Activated CD4-positive, alpha-beta T cell treated with anti-CD3 and anti-CD28 coated beads, Interleukin-2, amount 50 U/mL, for 4 hours (primary cell): ENCODE measurements around the gene SLC44A1.
"Not testable (repeated sequence)": the region's sequence is repeated elsewhere in the genome, so short reads cannot be mapped to it uniquely, and the experiment has no call there.

Experiments
- DNase-seq, 2 experiments: peaks; one replicate each; pipeline ENCODE4 v3.0.0-alpha.2; 2020

SLC44A1 gene

DNA sequence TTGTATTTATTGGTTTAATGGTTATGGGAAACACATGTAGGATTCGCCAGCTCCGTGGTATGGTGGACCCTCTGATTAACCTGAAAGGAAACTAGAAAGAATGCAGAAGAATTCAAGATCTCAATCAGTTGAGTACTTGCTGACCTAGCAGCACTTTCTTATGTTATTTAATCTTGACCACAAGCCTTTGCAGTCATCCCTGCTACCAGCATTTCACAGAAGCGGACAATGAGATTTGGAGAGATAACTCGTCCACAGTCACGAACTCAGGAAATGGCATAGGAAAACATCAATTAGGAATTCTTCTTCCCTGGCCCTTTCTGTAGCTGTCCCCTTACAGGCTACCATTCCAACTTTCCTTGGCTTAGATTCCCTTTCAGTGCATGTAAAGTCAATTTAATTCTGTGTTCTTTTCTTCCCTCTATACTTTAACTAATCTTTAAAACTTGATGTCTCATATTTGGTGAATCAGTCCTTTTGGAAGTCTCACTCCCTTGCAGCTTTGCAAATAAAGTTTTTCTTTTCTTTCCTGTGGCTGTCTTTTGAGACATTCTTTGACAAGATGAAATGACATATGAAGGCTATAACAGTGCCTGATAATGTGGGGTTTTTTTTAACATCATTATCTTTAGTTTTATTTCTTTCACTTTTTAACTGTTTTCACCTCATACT is 1.3 kb upstream of the SLC44A1 start:
- DNase-seq: no peak

DNA sequence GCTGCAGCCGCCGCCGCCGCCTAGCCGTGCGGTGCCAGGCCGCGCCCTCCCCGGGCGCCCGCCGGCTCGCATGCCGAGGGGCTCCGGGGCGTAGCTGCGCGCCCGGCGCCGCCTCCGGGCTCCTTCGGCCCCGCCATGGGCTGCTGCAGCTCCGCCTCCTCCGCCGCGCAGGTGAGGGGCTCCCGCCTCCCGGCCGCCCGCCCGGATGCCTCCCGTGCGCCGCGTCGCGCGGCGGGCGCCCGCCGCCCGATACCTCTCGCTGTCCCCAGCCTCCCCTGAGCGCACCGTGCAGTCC is 230 bp downstream of the SLC44A1 start:
- no peak for DNase-seq

DNA sequence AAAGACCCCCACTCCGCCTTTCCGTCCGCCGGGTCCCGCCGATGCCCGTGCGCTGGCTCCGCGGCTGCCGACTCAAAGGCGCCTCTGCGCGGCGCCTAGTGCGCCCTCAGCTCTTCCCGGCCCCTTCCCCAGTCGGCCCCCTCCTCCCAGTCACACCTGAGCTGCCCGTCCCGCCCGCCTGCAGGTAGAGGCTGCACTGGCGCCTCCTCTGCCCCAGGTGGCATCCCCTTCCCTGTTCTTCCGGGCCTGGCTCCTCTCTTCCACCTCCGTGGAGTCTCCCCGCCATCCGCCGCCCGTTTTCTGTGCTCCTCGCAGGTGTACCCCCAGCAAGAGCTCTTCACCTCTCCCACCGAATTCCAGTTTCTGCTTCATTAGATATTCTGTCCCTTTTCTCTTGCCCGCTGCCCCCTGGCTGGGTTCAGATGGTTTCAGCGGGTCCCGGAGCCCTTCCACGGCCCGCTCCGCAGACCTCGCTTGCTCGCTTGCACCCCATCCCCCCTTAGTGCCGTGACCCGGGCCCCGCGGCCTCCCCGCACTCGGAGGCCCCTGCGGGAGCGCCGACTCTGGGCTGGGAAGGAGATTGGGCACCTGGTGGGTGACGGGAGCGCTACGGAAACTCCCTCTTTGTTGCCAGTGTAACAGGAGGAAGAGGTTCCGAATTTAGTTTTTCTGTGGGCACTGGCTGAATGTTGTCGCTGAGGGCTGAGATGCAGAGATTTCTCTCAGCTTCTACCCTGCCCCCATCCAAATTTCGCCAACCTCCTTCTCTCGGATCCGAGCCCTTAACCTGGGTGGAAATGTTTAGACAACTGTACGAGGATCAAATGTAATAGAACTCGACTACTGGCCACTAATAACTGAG is 809 bp downstream of the SLC44A1 start:
- DNase-seq: peak; percentile 17 to 18

DNA sequence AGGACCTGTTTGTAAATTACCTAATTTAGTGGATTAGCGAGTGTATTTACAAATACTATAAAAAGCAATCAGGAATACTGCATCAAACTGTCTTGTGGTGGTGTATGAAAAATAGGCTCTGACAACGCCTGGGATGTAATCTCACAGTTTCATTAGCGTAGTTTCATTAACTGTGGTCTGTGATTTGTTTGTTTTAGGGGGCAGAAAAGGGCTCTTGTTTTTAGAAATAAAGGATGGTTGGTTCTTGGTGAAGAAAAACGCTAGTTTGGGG is 1.4 kb downstream of the SLC44A1 start:
- DNase-seq: no peak

DNA sequence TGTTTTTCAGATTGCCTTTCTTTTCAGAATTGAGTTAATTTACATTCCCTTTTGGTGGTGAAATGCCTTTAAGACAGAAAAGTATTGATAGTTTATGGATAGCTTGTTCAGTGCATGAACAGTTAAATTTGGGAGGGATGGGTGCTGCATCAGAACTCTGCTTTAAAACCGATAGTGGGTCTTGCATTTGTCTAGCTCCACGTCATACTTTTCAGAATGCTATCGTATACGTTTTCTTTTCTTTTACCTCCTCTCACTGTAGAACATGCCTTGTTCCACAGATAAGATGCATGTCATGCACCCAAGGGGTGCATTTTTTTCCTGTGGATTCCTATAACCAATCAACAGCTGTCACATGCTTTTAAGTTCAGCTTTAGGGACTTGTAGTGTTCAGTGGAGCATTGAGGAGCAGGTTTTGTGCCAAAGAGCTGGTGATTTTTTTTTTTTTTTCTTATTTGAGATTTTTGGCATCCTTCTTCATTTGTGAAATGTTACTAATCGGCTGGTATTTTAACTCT is 2.3 kb downstream of the SLC44A1 start:
- DNase-seq: no peak

DNA sequence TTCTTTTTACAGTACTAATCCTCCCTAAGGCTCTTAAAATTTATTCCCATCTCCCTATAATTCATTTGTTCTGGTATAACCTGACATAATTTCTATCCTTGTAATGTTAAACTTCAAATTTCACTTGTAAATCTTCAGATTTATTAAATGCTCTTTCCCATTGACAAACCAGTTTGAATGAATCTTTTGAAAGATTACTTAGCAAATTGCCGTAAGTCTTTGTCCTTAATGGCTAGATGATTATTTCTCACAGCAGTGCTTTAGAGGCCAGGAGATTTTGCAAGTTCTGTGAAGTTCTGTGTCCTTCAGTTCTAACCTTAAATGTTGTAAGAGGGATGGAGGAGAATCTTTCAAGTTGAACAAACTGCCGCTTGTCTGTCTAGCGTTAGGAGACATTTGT is 4.2 kb downstream of the SLC44A1 start:
- DNase-seq: no peak

DNA sequence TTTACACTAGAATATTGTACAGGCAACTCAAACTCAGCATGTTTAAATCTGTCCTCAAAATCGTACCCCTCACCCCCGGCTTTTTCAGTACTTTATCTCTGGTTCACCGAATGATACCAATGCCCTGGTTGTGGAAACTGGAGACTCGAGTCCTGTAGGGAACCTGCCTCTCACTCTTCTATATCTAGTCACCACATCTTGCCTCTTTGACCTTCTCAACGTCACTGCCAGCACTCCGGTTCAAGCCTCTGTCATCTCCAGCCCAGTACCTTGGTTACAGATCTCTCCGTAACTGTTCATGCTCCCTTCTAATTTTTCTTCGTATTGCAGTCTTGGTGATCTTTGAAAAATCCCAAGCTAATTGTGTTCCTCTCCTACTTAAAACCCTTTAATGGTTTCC is 6.7 kb downstream of the SLC44A1 start:
- DNase-seq: no peak

DNA sequence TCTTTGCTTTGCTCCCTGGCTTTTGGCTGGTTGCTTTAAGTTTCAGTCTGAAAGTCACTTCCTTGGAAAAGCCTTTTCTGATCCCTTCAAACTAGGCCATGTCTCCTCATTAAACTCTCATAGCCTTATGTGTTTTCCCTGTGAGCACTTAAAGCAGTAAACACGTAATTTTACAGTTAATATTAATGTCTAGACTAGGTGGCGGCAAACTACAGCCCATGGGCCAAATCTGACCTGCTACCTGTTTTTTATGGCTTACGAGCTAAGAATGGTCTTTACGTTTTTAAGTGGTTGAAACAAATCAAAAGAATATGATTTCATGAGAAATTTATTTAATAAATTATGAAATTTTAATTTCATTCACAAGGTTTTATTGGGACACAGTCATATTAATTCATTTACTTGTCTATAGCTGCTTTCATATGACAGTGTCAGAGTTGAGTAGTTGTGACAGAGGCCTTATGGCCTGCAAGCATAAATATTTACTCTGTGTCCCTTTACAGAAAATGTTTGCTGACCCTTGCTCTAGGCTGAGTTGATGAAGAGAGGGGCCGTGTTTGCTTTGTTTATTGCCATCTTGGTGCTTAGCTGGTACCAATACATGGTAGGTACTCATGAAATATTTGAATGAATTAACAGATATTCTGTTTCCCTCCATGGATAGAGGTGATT is 7.4 kb downstream of the SLC44A1 start:
- no peak for DNase-seq

DNA sequence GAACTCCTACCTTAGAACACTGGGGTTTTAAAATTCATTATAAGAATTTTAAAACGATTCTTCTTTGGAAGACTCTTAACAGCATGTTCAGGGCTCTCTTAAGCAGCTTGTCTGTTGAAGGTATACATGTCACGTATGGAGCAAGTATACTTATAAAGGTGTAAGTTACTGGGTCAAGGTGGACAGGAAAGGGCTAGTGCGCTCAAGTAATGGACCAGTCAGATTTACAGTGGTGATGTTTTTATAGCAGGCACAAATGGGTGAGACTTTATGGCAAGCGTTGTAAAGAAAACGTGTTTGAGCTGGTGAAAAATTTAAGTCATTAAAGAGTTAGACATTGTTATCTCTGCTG is 7.9 kb downstream of the SLC44A1 start:
- DNase-seq: no peak

DNA sequence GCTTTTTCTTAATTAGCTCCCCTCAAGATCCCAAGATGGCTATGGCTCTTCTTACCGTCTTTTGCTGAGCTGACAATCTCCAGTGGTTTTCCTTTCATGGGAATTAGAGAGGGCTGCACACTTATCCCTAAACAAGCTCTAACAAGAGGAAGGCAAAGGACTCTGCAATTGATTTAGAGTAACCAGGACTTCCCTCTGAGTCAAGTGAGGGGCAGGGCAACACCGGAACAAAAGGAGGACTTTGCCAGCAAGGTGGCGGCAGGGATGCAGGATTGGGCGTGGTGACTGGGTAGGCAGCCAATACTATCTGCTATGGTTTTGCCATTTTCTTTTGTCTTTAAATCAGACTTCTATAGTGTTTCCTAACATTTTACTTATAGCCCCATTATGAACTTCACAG is 9.8 kb downstream of the SLC44A1 start:
- DNase-seq: no peak

DNA sequence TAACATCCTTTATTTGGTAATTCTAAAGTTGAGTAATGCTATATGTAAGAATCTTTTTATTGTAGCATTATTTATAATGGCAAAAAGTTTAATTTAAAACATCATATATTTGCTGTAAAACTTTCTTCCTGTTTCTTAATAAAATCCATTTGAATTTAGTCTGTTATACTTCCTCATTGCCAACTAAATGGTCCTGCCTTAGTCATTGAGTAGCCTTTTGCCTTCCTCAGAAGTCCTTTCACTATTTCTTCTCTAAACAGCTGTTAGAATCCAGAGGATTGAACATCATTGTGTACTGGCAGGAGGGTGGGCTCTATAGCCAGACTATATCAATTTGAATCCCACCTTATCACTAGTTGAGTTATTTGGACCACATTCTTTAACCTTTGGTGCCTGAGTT is 11.0 kb downstream of the SLC44A1 start:
- DNase-seq: no peak

DNA sequence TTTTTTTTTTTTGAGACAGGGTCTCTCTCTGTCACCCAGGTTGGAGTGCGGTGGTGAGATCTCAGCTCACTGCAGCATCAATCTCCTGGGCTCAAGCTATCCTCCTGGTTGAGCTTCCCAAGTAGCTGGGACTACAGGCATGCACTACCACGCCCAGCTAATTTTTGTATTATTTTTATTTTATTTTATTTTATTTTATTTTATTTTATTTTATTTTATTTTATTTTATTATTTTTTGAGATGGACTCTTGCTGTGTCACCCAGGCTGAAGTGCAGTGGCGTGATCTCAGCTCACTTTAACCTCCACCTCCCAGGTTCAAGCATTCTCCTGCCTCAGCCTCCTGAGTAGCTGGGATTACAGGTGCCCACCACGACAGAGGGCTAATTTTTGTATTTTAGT is 12.1 kb downstream of the SLC44A1 start:
- DNase-seq: not testable (repeated sequence)

DNA sequence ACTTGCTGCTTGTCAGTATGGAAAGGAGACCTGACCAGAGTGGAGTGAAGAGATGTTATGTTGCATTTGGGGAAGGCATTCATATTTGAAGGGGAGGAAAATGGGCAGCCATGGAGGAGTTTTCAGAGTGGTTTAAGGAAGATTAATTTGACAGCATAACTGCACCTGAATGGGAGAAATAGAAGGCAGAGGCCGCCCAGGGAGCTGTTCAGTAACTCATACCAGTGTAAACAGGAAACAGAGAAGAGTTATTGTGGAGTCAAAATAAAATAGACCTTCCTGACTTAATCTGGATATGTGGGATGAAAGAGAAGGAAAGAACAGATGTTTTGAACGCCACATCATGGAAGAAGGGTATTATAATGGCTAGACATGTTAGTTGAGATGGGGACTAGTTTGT is 13.4 kb downstream of the SLC44A1 start:
- DNase-seq: no peak

DNA sequence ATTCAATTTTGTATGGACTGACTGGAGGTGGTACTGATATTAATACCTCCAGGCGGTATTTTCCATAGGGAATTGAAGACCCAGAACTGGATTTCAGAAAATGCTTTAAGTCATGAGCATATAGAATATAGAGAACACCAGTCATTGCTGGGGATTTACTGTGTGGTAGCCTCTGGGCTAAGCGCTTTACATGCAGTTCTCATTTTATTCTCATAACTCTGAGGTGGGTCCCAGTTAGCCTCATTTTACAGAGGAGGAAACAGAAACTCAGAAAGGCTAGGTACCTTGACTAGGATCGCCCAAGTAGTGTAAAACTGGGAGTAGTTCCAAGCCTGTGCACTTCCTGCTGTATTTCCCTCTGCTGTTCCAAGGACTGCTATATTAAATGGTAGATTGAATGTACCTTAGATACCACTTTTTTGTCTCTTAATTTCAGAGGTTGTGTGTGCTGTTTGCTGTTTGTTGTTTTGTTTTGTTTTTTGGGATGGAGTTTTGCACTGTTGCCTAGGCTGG is 13.8 kb downstream of the SLC44A1 start:
- no peak for DNase-seq

DNA sequence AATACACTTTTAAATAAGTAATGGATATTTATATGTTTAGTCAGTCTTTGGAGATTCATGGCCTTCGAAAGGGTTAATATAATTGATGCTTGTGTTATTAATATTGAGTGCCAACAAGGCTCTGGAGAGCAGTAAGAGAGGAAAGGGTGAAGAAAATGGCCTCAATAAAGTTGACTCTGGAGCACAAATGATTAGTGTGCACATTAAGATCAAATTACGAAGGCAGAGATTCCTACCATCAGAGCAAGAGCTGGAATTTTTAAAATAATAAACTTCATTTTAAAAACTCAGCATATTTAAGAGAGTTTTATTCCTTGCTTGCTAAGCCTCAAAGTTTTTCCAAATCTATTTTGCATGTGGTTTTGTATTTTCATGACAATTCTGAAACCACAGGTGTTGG is 14.8 kb downstream of the SLC44A1 start:
- DNase-seq: no peak

DNA sequence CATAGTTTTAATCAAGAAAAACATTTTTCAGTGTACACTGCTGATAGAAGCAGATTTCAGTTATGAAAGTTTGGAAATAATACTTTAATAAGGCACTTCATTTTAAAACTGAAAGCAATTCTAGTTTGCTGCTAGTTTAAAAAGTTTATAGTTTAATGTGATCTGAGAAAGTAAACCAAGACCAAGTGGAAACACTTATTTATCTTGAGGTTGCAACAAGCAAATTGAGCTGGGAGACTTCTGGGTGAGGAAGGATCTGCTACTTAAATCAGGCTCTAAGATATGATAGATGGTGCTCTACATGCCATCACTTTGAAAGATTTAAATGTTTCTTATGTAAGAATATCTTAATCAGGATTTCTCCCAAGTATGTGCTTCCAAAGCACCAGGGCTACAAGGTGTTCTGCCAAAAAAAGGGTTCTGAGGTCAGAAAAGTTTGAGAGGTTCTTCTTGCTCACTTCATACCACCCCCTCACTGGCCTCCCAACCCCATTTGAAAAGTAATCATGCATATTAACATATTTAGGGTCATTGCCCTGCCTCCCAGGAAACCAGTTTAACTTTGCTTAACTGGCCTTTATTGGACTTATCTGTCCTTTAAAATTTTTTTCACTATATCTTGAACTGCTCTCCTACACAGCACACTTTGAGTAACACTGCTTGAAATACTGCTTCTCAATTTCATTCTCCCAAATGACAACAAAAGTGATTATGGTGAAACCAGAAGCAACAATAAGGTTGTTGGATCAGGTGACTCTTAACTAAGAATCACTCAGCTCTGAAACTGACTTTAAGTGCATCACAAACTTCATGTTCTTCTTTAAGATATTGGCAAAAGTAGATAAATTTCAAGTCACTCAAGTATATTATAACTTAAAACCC is 15.5 kb downstream of the SLC44A1 start:
- DNase-seq: no peak

DNA sequence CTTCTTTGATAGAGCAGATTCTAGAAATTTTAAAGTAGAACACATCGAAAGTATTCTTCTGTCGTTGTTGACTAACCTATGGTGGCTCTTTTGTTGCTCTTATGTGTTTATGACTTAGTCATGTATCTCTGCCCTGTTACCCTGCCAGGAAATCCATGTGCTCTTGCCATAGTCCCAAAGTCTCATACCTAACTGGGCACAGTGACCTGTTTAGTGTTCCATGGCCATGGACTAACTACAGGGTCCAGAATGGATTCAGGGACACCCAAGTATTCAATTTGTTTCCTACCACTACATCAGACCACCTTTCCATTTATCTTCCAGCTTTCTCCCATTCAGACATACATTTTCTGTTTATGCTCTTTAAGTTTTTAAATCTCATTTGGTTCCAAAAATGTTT is 18.0 kb downstream of the SLC44A1 start:
- no peak for DNase-seq

DNA sequence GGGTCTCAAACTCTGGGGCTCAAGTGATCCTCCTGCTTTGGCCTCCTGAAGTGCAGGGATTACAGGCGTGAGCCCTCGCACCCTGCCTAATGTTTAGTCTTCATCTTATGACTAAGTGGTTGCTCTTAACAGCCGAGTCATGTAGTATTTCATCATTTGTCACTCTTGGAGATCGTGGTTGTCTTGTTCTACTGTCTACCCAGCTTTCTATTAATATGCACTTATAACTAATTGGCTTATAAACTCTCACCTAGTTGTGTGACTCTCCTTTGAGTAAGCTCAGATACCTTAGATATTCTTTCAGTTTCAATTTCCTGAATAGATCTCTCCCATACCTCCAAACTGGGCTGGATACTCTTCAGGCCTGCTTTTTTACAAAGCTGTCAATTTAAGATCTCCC is 19.9 kb downstream of the SLC44A1 start:
- no peak for DNase-seq

DNA sequence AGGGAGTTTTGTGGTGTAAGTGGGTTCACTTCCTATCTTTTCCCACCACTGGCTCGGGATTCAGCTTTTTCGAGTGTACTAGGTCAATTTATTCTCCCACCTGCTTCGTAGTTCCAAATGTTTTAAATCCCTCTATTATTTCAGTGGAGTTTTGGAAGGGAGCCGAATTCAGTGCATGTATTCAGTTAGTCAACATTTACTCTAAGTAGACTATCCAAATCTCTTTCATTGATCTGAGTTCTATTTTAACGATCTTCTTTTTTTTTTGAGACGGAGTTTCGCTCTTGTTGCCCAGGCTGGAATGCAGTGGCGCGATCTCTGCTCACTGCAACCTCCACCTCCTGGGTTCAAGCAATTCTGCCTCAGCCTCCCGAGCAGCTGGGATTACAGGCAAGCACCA is 23.8 kb downstream of the SLC44A1 start:
- not testable (repeated sequence) for DNase-seq

DNA sequence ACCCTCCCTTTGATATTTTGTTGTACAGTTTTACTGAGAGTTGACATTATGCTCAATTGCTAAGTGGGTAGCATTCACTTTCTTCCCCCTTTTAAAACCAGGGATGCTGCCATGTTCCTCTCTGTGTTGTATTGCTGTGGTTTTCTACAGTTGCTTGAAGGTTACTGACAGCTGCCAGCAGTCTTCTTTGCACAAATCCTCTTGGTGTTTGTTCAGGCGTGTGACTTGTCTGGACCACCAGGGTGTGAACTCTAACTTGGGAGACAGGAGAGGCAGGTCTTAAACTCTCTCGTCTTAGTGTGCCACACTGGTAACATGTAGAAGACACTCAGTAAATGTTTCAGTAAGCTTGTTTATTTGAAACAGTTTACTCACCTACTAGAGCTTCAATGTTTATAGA is 25.1 kb downstream of the SLC44A1 start:
- no peak for DNase-seq

DNA sequence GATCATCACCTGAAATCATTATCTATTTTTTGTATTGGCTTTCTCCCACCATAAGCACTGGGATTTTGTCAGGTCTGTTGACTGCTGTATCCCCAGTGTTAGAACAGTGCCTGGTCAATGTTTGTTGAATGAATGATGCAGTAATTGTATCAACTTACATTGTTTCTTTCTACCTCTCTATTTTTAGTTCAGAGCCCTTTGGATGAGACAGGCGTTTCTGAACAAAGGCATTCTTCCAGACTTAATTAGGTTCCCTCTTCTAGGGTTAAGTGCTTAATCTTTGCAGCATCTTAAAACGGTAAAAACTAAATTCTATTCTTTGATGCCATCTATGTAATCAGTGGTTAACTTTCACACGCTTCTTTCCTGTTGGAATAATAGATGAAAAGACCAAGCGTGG is 26.3 kb downstream of the SLC44A1 start:
- no peak for DNase-seq

DNA sequence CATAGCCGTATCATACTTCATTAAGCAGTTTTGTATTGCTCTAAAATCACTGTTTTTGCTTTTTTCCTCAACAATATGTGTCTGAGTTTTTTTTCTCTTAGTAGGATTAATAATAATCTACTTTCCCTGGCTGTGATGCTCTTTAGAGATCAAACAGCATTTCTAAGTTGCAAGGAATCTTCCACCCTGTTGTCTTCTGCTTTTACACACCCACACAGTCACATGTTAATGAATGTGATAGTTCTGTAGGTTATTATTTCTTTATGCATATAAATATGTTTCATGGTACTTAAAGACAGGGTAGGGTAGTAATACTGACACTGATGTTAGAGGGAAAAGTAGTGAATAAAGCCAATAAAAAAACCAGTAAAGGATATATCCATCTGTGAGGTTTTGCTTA is 29.3 kb downstream of the SLC44A1 start:
- no peak for DNase-seq

DNA sequence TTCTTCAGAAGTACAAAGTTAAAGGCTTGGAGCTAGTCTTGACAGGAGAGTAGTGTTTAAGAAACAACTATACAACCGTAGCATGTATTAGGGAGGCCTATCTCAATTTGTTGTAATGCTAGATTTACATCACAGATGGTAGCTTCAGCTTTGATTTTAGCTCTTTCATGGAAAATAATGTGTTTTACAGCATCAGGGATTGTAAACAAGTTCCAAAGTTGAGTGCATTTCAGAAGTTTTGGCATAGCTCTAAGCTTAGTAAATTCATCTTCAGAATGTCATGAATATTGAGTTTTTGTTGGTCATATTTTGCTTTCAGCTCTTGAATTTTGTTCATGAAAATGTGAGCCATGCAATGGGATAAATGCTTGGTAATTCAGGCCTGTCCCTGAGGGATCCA is 30.7 kb downstream of the SLC44A1 start:
- no peak for DNase-seq
